ENCODE measurements around the gene KLF6. TPM values are rescaled to one million over a fixed set of nuclear protein-coding genes. Genes with fewer than 3 reads are reported as not detected.

Gene KLF6
- total and polyA plus RNA-seq, 2 of the 4 experiments (the other 2 are of a cell fraction) = 69.0 to 123 TPM

DNA sequence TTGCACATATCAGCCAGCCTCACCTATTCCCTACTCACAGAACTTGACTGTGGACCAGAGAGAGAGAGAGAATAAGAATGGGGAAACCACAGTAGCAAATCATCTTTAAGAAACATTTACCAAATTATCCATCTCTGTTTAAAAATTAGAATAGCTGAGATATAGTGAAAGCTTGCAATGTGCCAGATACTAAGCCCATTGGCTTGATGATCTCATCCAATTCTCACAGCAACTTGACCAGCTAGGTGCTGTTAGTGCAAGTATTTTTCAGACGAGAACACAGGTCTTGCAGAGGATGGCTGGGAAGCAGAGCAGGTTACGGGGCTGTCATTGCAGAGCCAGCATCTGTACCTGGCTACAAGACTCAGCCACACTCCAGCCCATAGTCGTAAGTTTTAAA lies 50.9 kb downstream of the KLF6 start:
- H2BK120ac ChIP-seq (ENCODE audit: low read depth, low read length) = no peak overlapping the region
- no peak overlapping the region; the same call in 1 of the 2 replicates for H3K14ac ChIP-seq (replicated peaks; ENCODE audit: low read depth, low read length)
- ChIA-PET POLR2A (ENCODE audit: unreplicated experiment) (no interaction called here), CTCF (interaction anchor here (0.7 kb wide), 1 partner anchor 405 kb away, joined by 3 read pairs; no protein-coding TSS in a partner anchor)
- H4K5ac ChIP-seq (ENCODE audit: low read depth, low read length) = no peak overlapping the region
- H2BK20ac ChIP-seq (ENCODE audit: low read depth, low read length) = no peak overlapping the region
- H4K91ac ChIP-seq (ENCODE audit: insufficient read depth, low read depth, low read length) = no peak overlapping the region
- H3K36me3 ChIP-seq (ENCODE audit: control insufficient read depth, insufficient read depth, low read length) = no peaks in the 10 kb centered on the region
- TF ChIP-seq SMC3 (IDR thresholded peaks at IDR 0.05; ENCODE audit: low read depth, low read length) (no peak), BHLHE40 (IDR thresholded peaks at IDR 0.05; ENCODE audit: low read depth, low read length) (no peak), CEBPB (IDR thresholded peaks at IDR 0.05; ENCODE audit: low read depth, low read length) (no peak), NFE2L2 (IDR thresholded peaks at IDR 0.05; ENCODE audit: low read depth, low read length) (no peak), MXI1 (IDR thresholded peaks at IDR 0.05; ENCODE audit: borderline replicate concordance, low read depth, low read length) (no peak), RFX5 (IDR thresholded peaks at IDR 0.05; ENCODE audit: low read depth, low read length) (no peak), MAZ (IDR thresholded peaks at IDR 0.05; ENCODE audit: borderline replicate concordance, low read depth, low read length) (no peak), FOS (IDR thresholded peaks at IDR 0.05; ENCODE audit: low read depth, low read length) (no peak), ELK1 (IDR thresholded peaks at IDR 0.05; ENCODE audit: borderline replicate concordance, low read depth, low read length) (no peak)
- TF ChIP-seq, protein P1, sequence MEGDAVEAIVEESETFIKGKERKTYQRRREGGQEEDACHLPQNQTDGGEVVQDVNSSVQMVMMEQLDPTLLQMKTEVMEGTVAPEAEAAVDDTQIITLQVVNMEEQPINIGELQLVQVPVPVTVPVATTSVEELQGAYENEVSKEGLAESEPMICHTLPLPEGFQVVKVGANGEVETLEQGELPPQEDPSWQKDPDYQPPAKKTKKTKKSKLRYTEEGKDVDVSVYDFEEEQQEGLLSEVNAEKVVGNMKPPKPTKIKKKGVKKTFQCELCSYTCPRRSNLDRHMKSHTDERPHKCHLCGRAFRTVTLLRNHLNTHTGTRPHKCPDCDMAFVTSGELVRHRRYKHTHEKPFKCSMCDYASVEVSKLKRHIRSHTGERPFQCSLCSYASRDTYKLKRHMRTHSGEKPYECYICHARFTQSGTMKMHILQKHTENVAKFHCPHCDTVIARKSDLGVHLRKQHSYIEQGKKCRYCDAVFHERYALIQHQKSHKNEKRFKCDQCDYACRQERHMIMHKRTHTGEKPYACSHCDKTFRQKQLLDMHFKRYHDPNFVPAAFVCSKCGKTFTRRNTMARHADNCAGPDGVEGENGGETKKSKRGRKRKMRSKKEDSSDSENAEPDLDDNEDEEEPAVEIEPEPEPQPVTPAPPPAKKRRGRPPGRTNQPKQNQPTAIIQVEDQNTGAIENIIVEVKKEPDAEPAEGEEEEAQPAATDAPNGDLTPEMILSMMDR (conservative IDR thresholded peaks at IDR 0.05; ENCODE audit: low read depth, low read length) = no peak
- H2AK5ac ChIP-seq (ENCODE audit: low read depth, low read length) = peak overlapping the region; percentile 65; the same call in 1 of the 2 replicates
- intact Hi-C loops (cut with micrococcal nuclease) (no loop called here), in situ Hi-C loops (cut with MboI; ENCODE audit: low sequenced_read_pairs) (no loop called here), dilution Hi-C loops (cut with HindIII; ENCODE audit: low sequenced_read_pairs, unreplicated experiment) (no loop called here)
- WGBS, 2 experiments (ENCODE audit: extremely low coverage in 2 of 2, insufficient read length in 1 of 2) = 100% methylated on average over 1 of the region's 3 CpGs; no CpG with 5 or more reads in 1 of the 2 experiments
- no peak overlapping the region for H3K4me2 ChIP-seq (ENCODE audit: low read depth, low read length)
- no peaks in the 10 kb centered on the region for H3K9me3 ChIP-seq (ENCODE audit: control insufficient read depth, insufficient read depth, low read length)
- H3K18ac ChIP-seq (ENCODE audit: low read depth, low read length) = no peak overlapping the region
- no peak overlapping the region for H3K23ac ChIP-seq (ENCODE audit: low read depth, low read length)
- no peak for ATAC-seq (ENCODE audit: low read depth)
- no peak overlapping the region for H2AFZ ChIP-seq (replicated peaks; ENCODE audit: low read length, poor library complexity)
- H4K20me1 ChIP-seq (ENCODE audit: insufficient read depth, low read length) = no peaks in the 10 kb centered on the region
- no TSS peak for BruUV-seq (replicated peaks)
- peak; percentile 31 for DNase-seq
- no peak overlapping the region for H3K9ac ChIP-seq (ENCODE audit: low read depth, low read length)
- H3K4me1 ChIP-seq (ENCODE audit: control insufficient read depth, insufficient read depth, low read length) = no peaks in the 10 kb centered on the region
- H2AK9ac ChIP-seq (replicated peaks; ENCODE audit: low read depth, low read length, poor library complexity) = no peak overlapping the region
- H3K4ac ChIP-seq (ENCODE audit: low read depth, low read length) = no peak overlapping the region
- no peak overlapping the region for H2BK5ac ChIP-seq (ENCODE audit: low read depth, low read length, poor library complexity, severe bottlenecking)
- H2BK15ac ChIP-seq (ENCODE audit: low read depth, low read length) = no peak overlapping the region
- no peaks in the 10 kb centered on the region for H3K79me1 ChIP-seq (ENCODE audit: low read depth in 1 of 2, low read length in 2 of 2)
- H4K8ac ChIP-seq (ENCODE audit: low read depth in 2 of 2, low read length in 2 of 2) = no peak overlapping the region
- H3K27ac ChIP-seq (ENCODE audit: insufficient read depth, low read length) = no peak overlapping the region
- no peaks in the 10 kb centered on the region for H3K27me3 ChIP-seq (ENCODE audit: control insufficient read depth, insufficient read depth, low read length)
- H3K56ac ChIP-seq (ENCODE audit: extremely low read depth, insufficient read depth, low read length) = no peak overlapping the region
- H3K9me1 ChIP-seq (ENCODE audit: insufficient read depth, low read length) = no peaks in the 10 kb centered on the region
- H3K4me3 ChIP-seq (ENCODE audit: insufficient read depth, low read depth, low read length) = no peak overlapping the region
